ENCODE data around the gene CACNA1G.

Gene CACNA1G

DNA sequence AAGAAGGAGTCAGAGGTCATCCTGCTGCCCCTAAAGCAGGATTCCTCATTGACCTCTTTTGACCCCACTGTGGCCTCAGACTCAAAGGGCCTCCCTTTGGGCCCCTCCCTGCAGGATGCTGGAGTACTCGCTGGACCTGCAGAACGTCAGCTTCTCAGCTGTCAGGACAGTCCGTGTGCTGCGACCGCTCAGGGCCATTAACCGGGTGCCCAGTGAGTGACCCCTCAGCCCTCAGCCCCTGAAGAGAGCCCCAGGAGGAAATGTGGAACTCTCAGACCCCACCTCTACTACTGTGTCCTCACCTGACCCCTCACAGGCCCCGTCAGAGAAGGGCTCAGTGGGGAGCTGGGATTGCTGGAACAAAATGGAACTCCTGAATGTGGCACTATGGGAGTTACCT is 9.1 kb downstream of the CACNA1G start:
- no peak for TF ChIP-seq JUND (IDR thresholded peaks at IDR 0.05; ENCODE audit: low read depth)
- in situ Hi-C loops (cut with HindIII; ENCODE audit: low pct_unique_long_range_greater_than_20kb, low sequenced_read_pairs): no loop called here
- no peak for DNase-seq (ENCODE audit: low read depth in 1 of 2, low spot score in 1 of 2)

DNA sequence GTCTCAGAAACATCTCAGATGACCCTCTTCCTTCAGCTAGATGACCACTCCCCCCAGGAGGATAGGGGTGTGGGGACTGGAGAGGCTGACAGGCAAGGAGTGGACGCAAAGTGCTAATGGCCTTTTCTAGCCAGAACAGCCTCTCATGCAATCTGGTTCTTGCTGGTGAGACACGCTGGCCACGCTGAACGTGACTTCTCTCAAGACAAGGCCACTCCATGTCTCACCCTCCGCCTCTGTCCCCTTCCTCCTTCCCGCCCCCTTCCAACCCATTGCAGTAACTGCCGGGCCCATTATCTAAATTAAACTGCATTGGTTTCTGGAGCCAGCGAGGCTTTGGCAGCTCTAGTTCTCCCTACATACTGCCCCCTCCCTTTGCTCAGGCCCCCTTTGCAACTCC is 9.5 kb downstream of the CACNA1G start:
- DNase-seq (ENCODE audit: low read depth in 1 of 2, low spot score in 1 of 2): no peak
- in situ Hi-C loops (cut with HindIII; ENCODE audit: low pct_unique_long_range_greater_than_20kb, low sequenced_read_pairs): no loop called here
- TF ChIP-seq JUND (IDR thresholded peaks at IDR 0.05; ENCODE audit: low read depth): no peak

DNA sequence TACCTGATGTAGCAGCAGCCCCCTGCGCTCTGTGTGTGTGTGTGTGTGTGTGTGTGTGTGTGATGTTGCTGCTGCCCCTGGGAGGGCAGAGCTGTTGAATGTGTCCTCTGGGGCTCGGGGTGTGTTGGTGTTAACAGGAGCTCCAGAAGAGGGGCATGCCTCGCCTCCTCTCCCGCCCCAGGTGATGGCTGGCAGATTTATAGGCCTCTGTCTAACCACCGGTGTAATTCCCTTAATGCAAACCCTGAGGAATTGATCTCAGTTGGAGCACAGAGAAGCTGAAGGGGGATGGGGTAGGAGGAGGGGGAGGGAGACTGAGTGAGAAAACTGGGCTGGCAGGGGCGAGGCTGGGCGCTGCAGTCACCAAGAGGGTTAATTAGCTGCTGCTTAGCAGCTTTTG is 10.0 kb downstream of the CACNA1G start:
- no peak for TF ChIP-seq JUND (IDR thresholded peaks at IDR 0.05; ENCODE audit: low read depth)
- in situ Hi-C loops (cut with HindIII; ENCODE audit: low pct_unique_long_range_greater_than_20kb, low sequenced_read_pairs): no loop called here
- no peak for DNase-seq (ENCODE audit: low read depth in 1 of 2, low spot score in 1 of 2)

DNA sequence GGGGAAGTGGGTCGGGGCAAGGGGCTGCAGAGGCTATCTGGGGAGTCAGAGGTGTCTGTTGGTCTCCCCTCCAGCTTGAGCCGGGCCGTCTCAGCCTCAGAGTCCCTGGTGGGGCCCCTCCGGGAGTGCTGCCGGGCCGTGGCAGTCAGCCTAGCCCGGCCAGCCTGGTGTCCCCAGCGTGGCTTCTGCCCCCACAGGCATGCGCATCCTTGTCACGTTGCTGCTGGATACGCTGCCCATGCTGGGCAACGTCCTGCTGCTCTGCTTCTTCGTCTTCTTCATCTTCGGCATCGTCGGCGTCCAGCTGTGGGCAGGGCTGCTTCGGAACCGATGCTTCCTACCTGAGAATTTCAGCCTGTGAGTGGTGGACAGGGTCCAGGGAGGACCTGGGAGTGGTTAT is 11.2 kb downstream of the CACNA1G start:
- no peak for TF ChIP-seq JUND (IDR thresholded peaks at IDR 0.05; ENCODE audit: low read depth)
- DNase-seq (ENCODE audit: low read depth in 1 of 2, low spot score in 1 of 2): no peak
- in situ Hi-C loops (cut with HindIII; ENCODE audit: low pct_unique_long_range_greater_than_20kb, low sequenced_read_pairs): no loop called here

DNA sequence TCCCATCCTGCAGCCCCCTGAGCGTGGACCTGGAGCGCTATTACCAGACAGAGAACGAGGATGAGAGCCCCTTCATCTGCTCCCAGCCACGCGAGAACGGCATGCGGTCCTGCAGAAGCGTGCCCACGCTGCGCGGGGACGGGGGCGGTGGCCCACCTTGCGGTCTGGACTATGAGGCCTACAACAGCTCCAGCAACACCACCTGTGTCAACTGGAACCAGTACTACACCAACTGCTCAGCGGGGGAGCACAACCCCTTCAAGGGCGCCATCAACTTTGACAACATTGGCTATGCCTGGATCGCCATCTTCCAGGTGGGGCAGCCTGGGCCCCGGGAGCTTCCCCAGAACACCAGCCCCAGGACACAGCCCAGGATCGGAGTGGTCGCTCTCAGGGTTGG is 12.0 kb downstream of the CACNA1G start:
- DNase-seq (ENCODE audit: low read depth in 1 of 2, low spot score in 1 of 2): no peak
- in situ Hi-C loops (cut with HindIII; ENCODE audit: low pct_unique_long_range_greater_than_20kb, low sequenced_read_pairs): no loop called here
- TF ChIP-seq JUND (IDR thresholded peaks at IDR 0.05; ENCODE audit: low read depth): no peak

DNA sequence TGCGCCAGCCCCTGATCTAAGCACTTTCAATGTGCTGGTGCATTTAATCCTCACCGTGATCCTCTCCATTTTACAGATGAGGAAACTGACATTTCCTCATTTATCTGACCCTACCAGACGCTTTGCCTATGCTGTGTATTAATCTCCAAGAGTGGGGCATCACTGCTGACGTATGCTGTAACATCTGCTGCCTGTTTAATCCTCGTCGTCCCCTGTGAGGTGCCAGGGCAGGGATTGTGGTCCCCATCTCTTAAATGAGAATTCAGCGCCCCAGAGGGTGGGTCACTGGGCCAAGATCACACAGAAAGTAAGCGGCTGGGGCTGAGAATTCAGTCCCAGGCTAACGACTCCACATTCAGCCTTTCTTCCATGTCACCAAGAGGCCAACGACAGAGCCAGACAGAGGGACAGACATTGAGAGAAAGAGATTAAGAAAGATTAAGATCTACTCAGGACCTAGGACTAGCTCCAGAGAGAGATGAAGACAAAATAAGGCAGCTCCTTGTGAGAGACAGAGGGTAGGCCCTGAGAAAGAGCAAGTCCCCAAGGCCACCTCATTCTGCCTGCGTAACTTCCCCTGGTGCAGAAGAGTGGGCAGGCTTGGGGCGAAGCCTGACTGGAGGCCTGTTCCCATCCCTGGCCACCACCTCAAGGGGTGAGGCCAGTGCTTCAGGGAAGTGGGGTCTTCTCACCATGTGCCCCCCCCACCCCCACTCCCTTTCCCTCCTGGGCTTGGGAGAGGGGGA is 13.5 kb downstream of the CACNA1G start:
- DNase-seq (ENCODE audit: low read depth in 1 of 2, low spot score in 1 of 2): no peak
- in situ Hi-C loops (cut with HindIII; ENCODE audit: low pct_unique_long_range_greater_than_20kb, low sequenced_read_pairs): no loop called here
- no peak for TF ChIP-seq JUND (IDR thresholded peaks at IDR 0.05; ENCODE audit: low read depth)

DNA sequence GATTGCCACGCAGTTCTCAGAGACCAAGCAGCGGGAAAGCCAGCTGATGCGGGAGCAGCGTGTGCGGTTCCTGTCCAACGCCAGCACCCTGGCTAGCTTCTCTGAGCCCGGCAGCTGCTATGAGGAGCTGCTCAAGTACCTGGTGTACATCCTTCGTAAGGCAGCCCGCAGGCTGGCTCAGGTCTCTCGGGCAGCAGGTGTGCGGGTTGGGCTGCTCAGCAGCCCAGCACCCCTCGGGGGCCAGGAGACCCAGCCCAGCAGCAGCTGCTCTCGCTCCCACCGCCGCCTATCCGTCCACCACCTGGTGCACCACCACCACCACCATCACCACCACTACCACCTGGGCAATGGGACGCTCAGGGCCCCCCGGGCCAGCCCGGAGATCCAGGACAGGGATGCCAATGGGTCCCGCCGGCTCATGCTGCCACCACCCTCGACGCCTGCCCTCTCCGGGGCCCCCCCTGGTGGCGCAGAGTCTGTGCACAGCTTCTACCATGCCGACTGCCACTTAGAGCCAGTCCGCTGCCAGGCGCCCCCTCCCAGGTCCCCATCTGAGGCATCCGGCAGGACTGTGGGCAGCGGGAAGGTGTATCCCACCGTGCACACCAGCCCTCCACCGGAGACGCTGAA is 15.2 kb downstream of the CACNA1G start:
- TF ChIP-seq JUND (IDR thresholded peaks at IDR 0.05; ENCODE audit: low read depth): no peak
- no peak for DNase-seq (ENCODE audit: low read depth in 1 of 2, low spot score in 1 of 2)
- in situ Hi-C loops (cut with HindIII; ENCODE audit: low pct_unique_long_range_greater_than_20kb, low sequenced_read_pairs): no loop called here

DNA sequence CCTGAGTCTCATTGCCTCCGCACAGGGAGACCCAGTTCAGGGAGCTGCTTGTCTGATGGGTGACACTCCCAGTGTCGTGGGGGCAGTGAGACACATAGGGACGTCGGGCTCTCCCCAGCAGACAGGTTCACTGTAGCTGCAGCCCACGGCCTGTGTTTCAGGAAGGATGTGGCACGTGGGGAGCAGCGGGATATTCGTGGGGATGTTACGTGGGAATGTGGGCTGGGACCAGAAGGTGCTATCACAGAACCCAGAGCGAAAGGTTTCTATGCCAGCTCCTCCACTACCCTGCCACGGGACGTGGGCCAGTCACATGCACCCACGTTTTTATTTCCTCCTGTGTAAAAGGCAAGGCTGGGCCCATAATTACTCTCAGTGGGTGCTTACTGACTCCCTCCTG is 16.3 kb downstream of the CACNA1G start:
- in situ Hi-C loops (cut with HindIII; ENCODE audit: low pct_unique_long_range_greater_than_20kb, low sequenced_read_pairs): no loop called here
- no peak for TF ChIP-seq JUND (IDR thresholded peaks at IDR 0.05; ENCODE audit: low read depth)
- DNase-seq (ENCODE audit: low read depth in 1 of 2, low spot score in 1 of 2): no peak

DNA sequence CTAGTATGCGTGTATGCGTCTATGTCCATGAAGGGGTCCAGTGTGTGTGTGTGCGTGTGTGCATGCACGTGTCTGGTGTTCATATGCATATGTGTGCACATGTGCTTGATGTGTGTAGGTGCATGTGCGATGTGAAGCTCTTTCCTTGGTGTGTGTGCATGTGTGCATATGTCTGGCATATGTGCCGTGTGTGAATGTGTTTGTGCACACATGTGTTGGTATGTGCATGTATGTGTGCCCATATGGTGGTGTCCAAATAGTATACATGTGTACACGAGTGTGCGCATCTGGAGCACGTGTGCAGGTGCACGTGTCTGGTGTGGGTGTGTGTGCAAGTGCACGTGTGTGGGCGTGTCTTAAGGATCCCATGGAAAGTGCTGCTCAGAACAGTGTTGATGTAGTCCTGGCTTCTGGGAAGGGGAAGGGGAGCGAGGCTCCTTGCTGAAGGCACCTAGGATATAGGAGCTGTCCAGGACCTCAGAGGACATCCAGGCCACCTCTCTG is 17.0 kb downstream of the CACNA1G start:
- in situ Hi-C loops (cut with HindIII; ENCODE audit: low pct_unique_long_range_greater_than_20kb, low sequenced_read_pairs): no loop called here
- TF ChIP-seq JUND (IDR thresholded peaks at IDR 0.05; ENCODE audit: low read depth): no peak
- DNase-seq (ENCODE audit: low read depth in 1 of 2, low spot score in 1 of 2): no peak

DNA sequence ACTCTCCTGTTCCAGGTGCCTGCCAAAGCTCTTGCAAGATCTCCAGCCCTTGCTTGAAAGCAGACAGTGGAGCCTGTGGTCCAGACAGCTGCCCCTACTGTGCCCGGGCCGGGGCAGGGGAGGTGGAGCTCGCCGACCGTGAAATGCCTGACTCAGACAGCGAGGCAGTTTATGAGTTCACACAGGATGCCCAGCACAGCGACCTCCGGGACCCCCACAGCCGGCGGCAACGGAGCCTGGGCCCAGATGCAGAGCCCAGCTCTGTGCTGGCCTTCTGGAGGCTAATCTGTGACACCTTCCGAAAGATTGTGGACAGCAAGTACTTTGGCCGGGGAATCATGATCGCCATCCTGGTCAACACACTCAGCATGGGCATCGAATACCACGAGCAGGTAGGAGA is 17.7 kb downstream of the CACNA1G start:
- TF ChIP-seq JUND (IDR thresholded peaks at IDR 0.05; ENCODE audit: low read depth): no peak
- in situ Hi-C loops (cut with HindIII; ENCODE audit: low pct_unique_long_range_greater_than_20kb, low sequenced_read_pairs): no loop called here
- no peak for DNase-seq (ENCODE audit: low read depth in 1 of 2, low spot score in 1 of 2)

DNA sequence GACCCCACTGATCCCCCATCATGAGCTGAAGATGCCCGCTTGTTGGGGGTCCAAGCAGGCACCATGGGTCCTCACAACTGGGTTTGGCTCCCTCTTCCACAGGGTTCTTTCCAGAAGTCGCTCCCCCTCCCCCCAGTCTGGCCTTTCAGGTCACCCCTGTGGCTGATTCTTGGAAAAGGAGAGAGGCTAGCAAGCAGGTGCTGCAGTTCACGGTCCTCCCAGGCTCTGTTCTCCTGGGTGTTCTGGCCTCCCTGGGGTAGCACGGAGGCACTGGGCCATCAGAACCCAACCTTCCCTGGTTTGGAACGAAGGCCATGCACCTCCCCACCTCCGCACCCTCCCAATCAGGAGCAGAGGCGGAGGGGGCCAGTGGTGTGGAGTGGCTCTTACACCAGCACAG is 18.9 kb downstream of the CACNA1G start:
- DNase-seq (ENCODE audit: low read depth in 1 of 2, low spot score in 1 of 2): no peak
- TF ChIP-seq JUND (IDR thresholded peaks at IDR 0.05; ENCODE audit: low read depth): no peak
- in situ Hi-C loops (cut with HindIII; ENCODE audit: low pct_unique_long_range_greater_than_20kb, low sequenced_read_pairs): no loop called here

DNA sequence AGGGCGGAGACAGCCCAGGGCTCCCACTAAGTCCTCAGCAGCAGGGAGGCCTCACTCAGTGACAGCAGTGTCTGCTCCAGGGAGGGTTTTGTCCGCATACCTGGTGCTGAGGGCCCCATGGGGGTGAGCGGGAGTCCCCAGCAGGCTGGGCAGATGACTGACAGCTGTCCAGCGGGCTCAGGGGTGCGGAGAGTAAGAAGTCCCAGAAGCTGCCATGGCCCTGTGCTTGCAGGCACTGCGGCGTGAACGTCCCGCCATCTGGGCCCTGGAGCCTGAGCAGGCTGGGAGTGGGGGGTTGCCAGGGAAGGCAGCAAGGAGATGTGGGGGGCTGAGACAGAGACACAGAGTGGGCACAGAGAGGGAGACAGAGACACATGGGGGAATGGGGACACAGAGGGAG is 20.1 kb downstream of the CACNA1G start:
- TF ChIP-seq JUND (IDR thresholded peaks at IDR 0.05; ENCODE audit: low read depth): no peak
- no peak for DNase-seq (ENCODE audit: low read depth in 1 of 2, low spot score in 1 of 2)
- in situ Hi-C loops (cut with HindIII; ENCODE audit: low pct_unique_long_range_greater_than_20kb, low sequenced_read_pairs): no loop called here

DNA sequence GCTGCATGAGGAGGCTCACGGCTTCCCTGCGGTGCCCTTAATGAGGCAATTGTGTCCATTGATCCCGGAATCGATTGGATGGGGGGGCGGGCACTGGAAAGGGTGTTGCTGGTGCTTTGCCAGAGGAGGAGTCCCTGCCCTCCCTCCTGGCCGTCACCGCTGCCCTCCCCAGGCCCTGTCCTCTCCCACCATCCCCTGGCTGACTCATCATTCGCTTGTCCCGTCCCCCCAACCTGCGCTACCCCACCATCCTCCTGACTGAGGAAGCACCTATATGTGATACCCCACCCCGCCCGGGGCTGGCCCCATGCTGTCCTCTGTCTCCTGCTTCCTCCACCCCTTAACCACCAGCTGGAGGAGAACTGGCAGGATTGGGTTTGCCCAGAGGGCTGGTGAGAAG is 20.8 kb downstream of the CACNA1G start:
- no peak for DNase-seq (ENCODE audit: low read depth in 1 of 2, low spot score in 1 of 2)
- in situ Hi-C loops (cut with HindIII; ENCODE audit: low pct_unique_long_range_greater_than_20kb, low sequenced_read_pairs): no loop called here
- no peak for TF ChIP-seq JUND (IDR thresholded peaks at IDR 0.05; ENCODE audit: low read depth)
